ENCODE measurements around the gene ADRB2.

ADRB2 gene

GRCh38 chr5:148831590-148832565 lies 5.5 kb downstream of the ADRB2 start:
- no peak for DNase-seq

- no peak for DNase-seq
Observed at GRCh38 chr5:148833122-148833521, 6.7 kb downstream of the ADRB2 start.

GRCh38 chr5:148833925-148834324 lies 7.5 kb downstream of the ADRB2 start:
- DNase-seq = no peak

- no peak for DNase-seq
Observed at GRCh38 chr5:148834689-148835088, 8.3 kb downstream of the ADRB2 start.

DNA sequence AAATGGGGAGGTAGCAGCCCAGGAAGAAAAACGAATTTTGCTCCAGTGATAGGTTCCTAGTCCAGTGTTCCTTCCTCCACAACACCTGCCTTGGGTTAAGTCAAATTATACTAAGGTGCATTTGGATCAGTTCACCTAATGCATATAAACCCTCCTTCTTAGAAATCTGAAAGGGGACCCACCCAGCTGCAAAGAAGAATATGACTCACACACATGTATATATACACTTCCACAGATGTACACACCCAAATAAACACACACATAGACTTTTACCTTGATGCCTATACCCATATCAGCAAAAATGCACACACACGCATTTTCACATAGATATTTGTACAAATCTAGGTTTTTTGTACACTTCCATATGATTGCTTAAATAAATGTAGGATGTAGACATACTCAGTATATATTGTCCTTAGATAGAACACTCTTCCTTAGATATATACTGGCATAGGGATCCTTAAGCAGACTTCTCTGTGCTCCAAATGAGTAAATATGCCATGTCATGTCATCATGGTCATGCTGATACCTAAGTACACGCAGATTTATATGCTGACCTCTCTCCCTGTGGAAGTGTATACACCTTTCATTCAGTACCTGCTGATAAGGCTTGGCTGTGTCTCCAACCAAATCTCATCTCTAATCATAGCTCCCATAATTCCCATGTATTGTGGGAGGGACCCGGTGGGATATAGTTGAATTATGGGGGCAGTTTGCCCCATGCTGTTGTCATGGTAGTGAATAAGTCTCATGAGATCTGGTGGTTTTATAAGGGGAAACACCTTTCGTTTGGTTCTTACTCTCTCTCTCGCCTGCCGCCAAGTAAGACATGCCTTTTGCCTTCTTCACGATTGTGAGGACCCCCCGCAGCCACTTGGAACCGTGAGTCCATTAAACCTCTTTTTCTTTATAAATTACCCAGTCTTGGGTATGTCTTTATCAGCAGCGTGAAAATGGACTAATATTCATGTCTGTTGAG lies 10.2 kb downstream of the ADRB2 start:
- no peak for DNase-seq

DNA sequence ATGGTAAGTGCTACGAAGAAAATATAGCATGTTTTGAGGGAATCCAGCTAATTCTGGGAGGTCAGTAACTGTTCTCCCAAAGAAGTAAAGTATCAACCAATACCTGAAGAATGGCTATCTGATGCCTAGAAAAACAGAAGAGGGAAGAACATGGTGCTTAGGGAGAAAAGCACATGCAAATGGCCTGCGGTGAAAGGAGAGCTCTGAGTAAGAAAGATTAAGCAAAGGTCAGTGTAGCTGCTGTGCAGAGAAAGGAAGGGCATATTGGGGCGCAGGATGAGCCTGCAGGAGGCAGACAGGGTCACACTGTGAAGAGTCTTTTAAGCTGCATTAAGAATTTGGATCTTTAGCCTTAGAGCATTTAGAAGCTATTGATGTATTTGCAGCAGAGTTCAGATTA lies 11.0 kb downstream of the ADRB2 start:
- DNase-seq = no peak

GRCh38 chr5:148838357-148838756 lies 11.9 kb downstream of the ADRB2 start:
- no peak for DNase-seq

DNA sequence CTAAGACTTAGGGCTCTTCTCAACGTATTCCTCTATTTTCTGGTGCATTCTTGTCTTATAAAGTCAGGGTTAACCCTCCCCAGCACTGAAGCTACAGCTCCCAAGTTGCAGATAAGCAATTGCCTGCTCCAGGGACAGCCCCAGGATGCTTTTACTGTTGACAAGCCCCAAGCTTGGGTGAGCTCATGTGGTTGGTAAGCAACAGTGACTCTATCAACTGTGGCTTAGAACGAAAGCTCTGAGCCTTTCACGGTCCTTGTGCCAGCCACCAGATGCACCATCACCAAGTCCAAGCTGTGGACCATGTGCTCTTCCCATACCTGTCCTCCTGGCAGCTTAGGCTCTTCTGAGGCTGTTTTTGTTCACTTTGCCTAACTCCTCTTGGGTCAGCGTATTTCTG lies 13.5 kb downstream of the ADRB2 start:
- no peak for DNase-seq

DNA sequence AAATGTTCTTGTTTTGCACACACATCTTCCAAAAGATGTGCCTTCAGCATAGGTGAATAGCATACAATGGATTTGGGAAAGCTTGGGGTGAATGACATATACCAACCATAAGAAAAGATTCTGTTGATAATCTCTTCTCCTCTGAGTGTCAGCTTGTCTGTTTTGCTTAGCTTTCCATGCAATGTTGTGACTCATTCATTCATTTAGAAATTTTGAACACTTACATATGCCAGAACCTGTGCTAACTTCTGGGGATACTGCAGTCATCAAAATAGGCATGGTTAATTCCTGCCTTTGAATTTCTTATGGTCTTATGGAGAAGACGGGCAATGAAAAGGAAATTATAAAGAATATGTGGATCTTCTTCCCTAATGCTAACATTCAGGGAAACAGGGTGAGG lies 14.1 kb downstream of the ADRB2 start:
- DNase-seq = no peak

DNA sequence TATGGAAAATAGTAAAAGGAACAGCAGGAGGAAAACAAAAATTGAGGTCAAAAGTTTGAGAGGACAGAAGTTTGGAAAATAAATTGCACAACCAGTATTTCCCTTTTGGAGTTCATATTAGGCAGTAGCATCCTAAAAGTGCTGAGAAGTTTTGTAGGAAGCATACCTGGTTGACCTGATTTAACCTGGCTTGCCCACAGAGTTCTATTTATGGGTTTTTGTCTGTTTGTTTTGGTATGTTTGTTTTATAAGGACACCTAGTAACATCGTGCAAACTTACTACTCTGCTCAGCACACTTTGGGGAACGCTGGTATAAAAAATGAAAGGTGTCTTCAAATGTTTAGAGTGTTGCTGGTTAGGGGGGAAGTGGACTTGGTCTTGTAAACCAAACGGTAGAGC lies 15.1 kb downstream of the ADRB2 start:
- no peak for DNase-seq

- DNase-seq = no peak
Observed at GRCh38 chr5:148842161-148842560, 15.8 kb downstream of the ADRB2 start.

- DNase-seq = no peak
Observed at GRCh38 chr5:148843510-148844318, 17.3 kb downstream of the ADRB2 start.

GRCh38 chr5:148844433-148845280 lies 18.2 kb downstream of the ADRB2 start:
- DNase-seq = no peak

DNA sequence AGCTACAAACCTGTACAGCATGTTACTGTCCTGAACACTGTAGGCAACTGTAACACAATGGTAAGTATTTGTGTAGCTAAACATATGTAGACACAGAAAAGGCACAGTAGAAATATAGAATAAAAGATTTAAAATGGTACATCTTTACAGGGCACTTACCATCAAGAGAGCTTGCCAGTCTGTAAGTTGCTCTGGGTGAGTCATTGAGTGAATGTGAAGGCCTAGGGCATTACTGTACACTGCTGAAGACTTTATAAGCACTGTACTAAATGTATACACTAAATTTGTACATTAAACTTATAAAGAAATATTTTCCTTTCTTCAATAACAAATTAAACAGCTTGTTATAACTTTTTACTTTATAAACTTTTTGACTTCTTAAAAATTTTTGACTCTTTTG lies 20.5 kb downstream of the ADRB2 start:
- no peak for DNase-seq

- no peak for DNase-seq
Observed at GRCh38 chr5:148847456-148847855, 21.0 kb downstream of the ADRB2 start.

DNA sequence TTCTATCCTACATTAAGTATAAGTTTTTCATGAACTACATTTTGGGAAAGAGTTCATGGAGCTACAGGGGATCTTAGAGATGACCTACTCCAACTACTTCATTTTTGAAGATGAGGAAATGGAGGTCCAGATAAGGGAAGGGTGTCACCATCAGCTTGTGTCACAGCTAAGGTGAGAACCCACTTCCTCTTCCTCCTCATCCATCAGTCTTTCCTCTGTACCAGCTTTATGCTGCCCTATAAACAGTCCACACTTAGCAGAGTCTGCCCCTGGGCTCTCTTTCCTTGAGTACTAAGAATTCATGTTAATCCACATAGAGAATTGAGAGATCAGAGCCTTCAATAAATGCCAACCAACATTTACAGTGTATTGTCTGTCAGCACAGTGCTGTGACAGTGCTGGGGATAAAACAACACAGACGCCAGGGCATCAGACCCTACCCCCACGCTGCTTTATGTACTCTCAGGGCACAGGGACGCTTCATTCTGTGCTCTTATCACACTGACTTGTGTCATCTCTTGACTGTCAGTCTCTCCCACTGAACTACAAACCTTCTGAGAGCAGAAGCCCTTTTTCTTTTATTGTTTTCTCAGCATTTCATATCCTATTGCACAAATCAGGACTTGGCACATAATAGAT lies 22.1 kb downstream of the ADRB2 start:
- DNase-seq = no peak

DNA sequence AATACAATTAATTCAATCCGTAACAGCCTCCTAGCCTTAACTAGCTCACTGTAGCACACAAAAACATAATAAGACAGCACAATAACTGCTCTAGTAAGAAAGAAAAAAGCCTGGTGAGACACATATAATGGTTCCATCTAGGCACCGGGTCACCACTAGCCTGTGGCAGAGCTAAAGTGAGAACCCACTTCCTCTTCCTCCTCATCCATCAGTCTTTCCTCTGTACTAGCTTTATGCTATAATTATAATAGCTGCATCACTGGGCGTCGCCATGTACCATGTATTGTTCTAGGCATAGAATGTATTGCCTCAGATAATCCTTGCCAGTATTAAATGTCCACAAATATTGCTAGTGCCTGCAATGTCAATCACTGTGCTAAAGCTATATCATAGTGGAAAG lies 23.1 kb downstream of the ADRB2 start:
- DNase-seq = no peak

DNA sequence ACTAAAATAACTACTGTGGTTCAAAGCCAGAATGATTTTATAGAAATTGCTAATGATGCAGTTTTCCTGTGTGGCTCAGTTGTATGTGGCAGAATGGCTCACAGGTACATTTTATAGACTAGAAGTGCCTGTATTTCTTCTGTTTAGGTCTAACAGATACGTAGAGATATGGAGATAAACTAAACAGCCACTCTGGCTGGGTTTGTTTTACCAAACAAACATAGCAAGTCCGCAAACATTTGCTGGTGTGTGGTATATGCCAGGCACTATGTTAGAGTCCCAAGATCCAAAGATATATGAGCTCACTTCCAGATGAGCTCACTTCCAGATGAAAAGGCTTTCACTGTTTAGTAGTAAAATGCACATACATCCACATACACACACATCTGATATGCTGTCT lies 24.4 kb downstream of the ADRB2 start:
- DNase-seq = no peak

GRCh38 chr5:148853868-148854267 lies 27.5 kb downstream of the ADRB2 start:
- no peak for DNase-seq

DNA sequence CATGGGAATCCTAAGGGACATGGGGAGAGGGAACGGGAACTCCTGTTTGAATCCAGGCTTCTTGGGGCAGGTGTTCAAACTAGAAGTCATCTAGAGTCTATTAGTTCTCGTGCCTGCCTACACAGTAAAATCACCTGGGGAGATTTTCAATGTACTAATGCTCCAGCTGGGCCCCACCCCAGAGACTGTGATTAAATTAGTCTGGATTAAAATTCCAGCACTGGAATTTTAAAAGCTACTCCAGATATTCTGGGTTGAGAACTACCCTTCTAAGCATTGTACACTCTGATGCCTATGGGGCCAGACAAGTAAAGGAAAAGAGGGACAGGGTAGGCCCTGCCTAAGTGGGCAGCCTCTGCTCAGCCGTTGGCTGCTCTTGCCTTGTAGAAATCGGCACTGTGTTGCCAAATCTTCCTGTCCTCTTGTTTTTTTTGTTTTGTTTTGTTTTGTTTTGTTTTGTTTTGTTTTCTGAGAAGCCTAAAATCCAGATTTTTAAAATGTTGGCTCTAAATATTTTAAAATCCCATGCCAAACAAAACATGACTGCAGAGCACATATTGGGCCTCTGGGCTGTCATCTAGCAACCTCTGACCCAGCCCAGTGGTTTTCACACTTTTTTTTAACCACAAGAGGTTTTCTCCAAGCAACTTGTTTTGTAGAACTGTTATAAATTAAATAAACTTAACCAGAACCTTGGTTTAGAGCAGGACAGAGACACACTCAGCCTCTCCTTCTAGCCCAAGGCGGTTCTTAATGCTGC lies 29.0 kb downstream of the ADRB2 start:
- DNase-seq = no peak

DNA sequence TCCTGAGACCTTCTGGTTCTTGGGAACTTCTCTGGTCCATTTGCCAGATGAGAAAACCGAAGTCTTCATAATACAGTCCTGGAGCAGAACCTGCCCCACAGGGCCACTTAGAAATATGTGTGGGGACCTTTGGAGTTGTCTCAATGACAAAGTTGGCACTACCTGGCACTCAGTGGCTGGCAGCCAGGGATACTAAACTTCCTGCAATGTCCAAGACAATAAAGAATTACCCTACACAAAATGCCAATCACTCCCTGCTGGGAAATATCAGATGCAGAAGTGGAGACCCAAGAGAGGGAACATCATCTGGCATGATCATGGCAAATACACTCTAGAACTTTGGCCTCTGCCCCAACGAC lies 29.6 kb downstream of the ADRB2 start:
- no peak for DNase-seq

All from activated T-cell treated with anti-CD3 and anti-CD28 coated beads, Interleukin-2, amount 50 U/mL, for 1 hour (primary cell).